Kidney epithelial cell (primary cell): ENCODE data around the gene TMEM208. TPM values are rescaled to one million over a fixed set of nuclear protein-coding genes. Genes with fewer than 3 reads are reported as not detected.

Experiments used
- DNase-seq: peaks from one replicate; pipeline ENCODE4 v3.0.0-alpha.2; 2010; ENCODE audit warnings: low read depth
- H3K27me3 ChIP-seq: 2 replicates; pipeline ENCODE4 v1.6.0; 2011; ENCODE audit warnings: low read length; ENCODE audit not compliant: control insufficient read depth, insufficient read depth
- H3K36me3 ChIP-seq: 2 replicates; pipeline ENCODE4 v1.5.1; 2011; ENCODE audit warnings: low read length; ENCODE audit not compliant: control insufficient read depth, insufficient read depth
- H3K4me3 ChIP-seq: 2 replicates; pipeline ENCODE4 v1.5.1; 2011; ENCODE audit warnings: low read depth, mild to moderate bottlenecking, control low read depth, low read length
- CTCF ChIP-seq: IDR thresholded peaks from 2 replicates; pipeline ENCODE4 v1.5.1; 2011; ENCODE audit warnings: mild to moderate bottlenecking, moderate library complexity, low read length, control low read depth, inconsistent platforms; ENCODE audit not compliant: insufficient read depth, poor library complexity, severe bottlenecking
- total RNA-seq: library from RNA; depleted of rRNA; stranded (reverse); fragments of >200 nt; gene quantifications from 2 replicates; pipeline ENCODE4 v1.2.3, GENCODE V29; 2015

TMEM208 gene
- total RNA-seq, 1 donor from 2014 or later: 59.3 TPM

- peaks cover 2% of the 10 kb centered on the region for H3K36me3 ChIP-seq
- no peak for TF ChIP-seq CTCF
Observed at GRCh38 chr16:67243481-67243880, 16.6 kb downstream of the TMEM208 start.

GRCh38 chr16:67244387-67245185 lies 17.7 kb downstream of the TMEM208 start:
- no peak overlapping the region for H3K4me3 ChIP-seq

More at GRCh38 chr16:67243481-67243880, 16.6 kb downstream of the TMEM208 start:
- Histone ChIP-seq H3K27me3 (no peaks in the 10 kb centered on the region), H3K4me3 (no peak overlapping the region)
- DNase-seq: no peak

GRCh38 chr16:67245186-67245585 lies 18.3 kb downstream of the TMEM208 start:
- Histone ChIP-seq H3K27me3 (peaks cover 13% of the 10 kb centered on the region), H3K36me3 (no peaks in the 10 kb centered on the region), H3K4me3 (no peak overlapping the region)
- TF ChIP-seq CTCF: no peak
- no peak for DNase-seq

More at GRCh38 chr16:67244387-67245185, 17.7 kb downstream of the TMEM208 start:
- Histone ChIP-seq H3K36me3 (no peaks in the 10 kb centered on the region), H3K27me3 (peaks cover 8% of the 10 kb centered on the region)
- no peak for TF ChIP-seq CTCF
- no peak for DNase-seq

- no peak for TF ChIP-seq CTCF
- peak overlapping the region; percentile 81 for H3K4me3 ChIP-seq
- no peaks in the 10 kb centered on the region for H3K36me3 ChIP-seq
- DNase-seq: no peak
- H3K27me3 ChIP-seq: peaks cover 14% of the 10 kb centered on the region
Observed at GRCh38 chr16:67245674-67246080, 18.7 kb downstream of the TMEM208 start.

GRCh38 chr16:67246081-67246755 lies 19.3 kb downstream of the TMEM208 start:
- no peaks in the 10 kb centered on the region for H3K36me3 ChIP-seq
- peaks cover 14% of the 10 kb centered on the region for H3K27me3 ChIP-seq
- no peak for DNase-seq
- peak overlapping the region; percentile 81 for H3K4me3 ChIP-seq
- peak; percentile 54 for TF ChIP-seq CTCF
